Spinal cord (tissue), 10 donors: ENCODE measurements around the gene CDH23. TPM values are rescaled to one million over a fixed set of nuclear protein-coding genes. Genes with fewer than 3 reads are reported as not detected.

Experiments
- DNase-seq, 6 donors: peaks; one replicate each; pipeline versions ENCODE4 v3.0.0 to v3.0.0-alpha.2; 2013 to 2015; ENCODE audit warnings: low spot score in 6 of 6, low read depth in 4 of 6
- H3K27ac ChIP-seq: one replicate; pipeline ENCODE4 v1.5.1; 2013; ENCODE audit warnings: low read depth, low read length, control low read depth
- H3K27me3 ChIP-seq: one replicate; pipeline ENCODE4 v1.6.1; 2013; ENCODE audit warnings: low read length; ENCODE audit not compliant: control insufficient read depth, insufficient read depth
- H3K36me3 ChIP-seq: one replicate; pipeline ENCODE4 v1.6.1; 2013; ENCODE audit warnings: low read length; ENCODE audit not compliant: control insufficient read depth, insufficient read depth
- H3K4me1 ChIP-seq: one replicate; pipeline ENCODE4 v1.6.1; 2013; ENCODE audit warnings: low read length; ENCODE audit not compliant: control insufficient read depth, insufficient read depth
- H3K4me3 ChIP-seq: one replicate; pipeline ENCODE4 v1.5.1; 2013; ENCODE audit warnings: low read depth, low read length, control low read depth
- H3K9me3 ChIP-seq: one replicate; pipeline ENCODE4 v1.6.1; 2013; ENCODE audit warnings: low read length; ENCODE audit not compliant: control insufficient read depth, insufficient read depth
- WGBS: methylation state at CpG from one replicate; pipeline ENCODE4 v1.1.5; 2013; ENCODE audit warnings: missing lambda C conversion rate; ENCODE audit not compliant: insufficient coverage; 5-methylcytosine and 5-hydroxymethylcytosine counted together
- polyA plus RNA-seq, 2 donors: library from polyadenylated mRNA; unstranded; fragments of 120-200 nt; gene quantifications; one replicate each; pipeline ENCODE4 v1.2.1, GENCODE V29; 2013; ENCODE audit not compliant: insufficient read length in 2 of 2
- total RNA-seq, 2 donors: library from RNA; depleted of rRNA in 1 of 2; stranded (reverse); fragments of 120-200 nt in 1 of 2; fragments of >200 nt in 1 of 2; gene quantifications; one replicate each; pipeline versions ENCODE4 v1.2.3 to v1.2.4, GENCODE V29; 2013 to 2014
- donor health status: healthy.

Gene CDH23
- total and polyA plus RNA-seq, 4 donors: 15.6 to 24.2 (median 19.0) TPM

DNA sequence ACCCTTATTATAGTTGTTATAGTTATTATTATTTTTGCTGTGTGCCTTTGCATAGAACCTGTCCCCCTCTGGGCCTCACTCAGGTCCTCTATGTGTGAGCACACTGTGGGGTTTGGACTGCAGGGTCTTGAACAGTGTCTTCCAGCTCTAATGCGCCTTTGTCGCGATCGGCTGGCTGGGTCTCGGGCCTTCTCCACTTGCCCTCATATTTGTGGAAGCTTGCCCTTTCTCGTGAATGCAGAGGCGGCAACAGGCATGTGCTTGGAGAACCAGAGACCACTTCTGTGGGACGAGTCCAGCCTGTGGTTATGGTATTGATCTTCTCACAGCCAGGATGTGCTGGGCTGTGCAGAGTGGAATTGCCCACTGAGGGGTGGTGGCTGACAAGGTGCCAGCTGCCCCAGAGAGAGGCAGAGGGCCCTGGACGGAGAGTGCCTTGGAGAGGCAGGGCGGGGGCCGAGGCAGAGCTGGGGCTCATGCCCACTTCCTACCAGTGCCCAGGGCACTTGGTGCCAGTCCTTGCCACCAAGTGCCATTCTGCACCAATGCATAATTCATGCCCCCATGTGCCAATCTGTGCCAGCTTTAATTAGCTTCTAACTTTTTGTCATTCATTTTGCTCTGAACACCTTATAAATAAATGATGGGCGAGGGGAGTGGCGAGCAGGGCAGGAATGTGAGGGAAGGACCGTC lies 6.8 kb upstream of the CDH23 start:
- Histone ChIP-seq H3K9me3 (no peaks in the 10 kb centered on the region), H3K36me3 (no peaks in the 10 kb centered on the region), H3K27ac (peak overlapping the region; percentile 49), H3K27me3 (no peaks in the 10 kb centered on the region), H3K4me1 (peaks cover 22% of the 10 kb centered on the region), H3K4me3 (no peak overlapping the region)
- WGBS: 54% methylated on average over 14 of the region's 14 CpGs
- peak in 1 of 6 donors; percentile 53 for DNase-seq

DNA sequence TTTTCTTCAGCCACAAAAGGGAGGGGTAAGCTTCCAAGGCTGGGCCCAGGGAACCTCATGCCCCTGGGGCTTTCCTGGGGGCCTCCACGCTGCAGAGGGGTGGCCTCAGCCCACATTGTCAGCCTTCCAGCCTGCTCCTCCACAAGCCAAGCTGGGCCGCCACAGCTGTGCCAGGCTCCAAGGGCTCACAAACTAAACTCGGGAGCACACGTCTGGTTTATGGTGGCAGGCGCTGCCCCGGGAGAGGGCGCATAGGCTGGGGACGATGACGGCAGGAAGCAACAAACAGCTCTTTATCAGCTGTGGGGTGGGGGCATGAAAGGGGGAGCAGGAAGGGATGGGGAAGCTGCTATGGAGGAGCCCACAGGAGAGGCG lies 6.3 kb upstream of the CDH23 start:
- DNase-seq: peak in 2 of 6 donors; percentile 78 to 85
- no peak overlapping the region for H3K4me3 ChIP-seq
- H3K27me3 ChIP-seq: no peaks in the 10 kb centered on the region
- peaks cover 22% of the 10 kb centered on the region for H3K4me1 ChIP-seq
- peak overlapping the region; percentile 49 for H3K27ac ChIP-seq
- 24% methylated on average over 10 of the region's 10 CpGs for WGBS
- no peaks in the 10 kb centered on the region for H3K9me3 ChIP-seq
- H3K36me3 ChIP-seq: no peaks in the 10 kb centered on the region

DNA sequence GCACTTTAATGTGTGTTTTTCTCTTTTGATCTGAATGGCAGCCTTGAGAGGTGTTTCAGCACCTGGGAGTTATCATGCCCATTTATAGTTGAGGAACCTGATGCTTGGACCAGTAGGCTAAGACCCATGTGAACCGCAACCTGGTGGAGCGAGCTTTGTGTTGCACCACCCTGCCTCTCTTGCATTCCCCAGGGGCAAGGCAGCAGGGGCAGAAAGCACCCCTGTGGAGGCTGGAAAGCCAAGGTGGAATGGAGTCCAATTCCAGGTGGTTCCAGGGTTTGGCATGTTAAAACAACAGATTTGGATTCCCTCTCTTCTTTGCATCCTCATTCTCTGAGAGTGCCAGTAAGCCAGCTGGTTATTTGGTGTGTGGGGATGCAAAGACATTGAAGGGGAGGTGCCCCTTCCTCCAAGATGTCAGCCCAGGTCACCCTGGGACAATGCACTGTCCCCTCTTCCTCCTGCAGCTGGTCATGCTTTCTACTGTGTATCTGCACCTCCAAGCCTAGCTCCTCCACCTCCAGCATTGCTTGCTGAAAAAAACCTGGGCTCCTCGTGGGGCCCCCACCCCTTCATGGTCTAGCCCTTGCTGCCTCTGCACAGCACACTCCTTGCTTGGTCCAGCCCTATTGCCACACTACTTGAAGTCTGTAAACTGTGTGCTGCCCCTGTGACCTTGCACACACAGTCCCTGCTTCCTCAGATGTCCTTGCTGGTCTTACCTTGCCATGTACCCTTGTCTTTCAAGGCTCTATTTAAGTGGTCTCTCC lies 5.6 kb upstream of the CDH23 start:
- H3K36me3 ChIP-seq: no peaks in the 10 kb centered on the region
- H3K27me3 ChIP-seq: no peaks in the 10 kb centered on the region
- no peak overlapping the region for H3K27ac ChIP-seq
- H3K4me1 ChIP-seq: peaks cover 24% of the 10 kb centered on the region
- no peak for DNase-seq
- H3K4me3 ChIP-seq: no peak overlapping the region
- 84% methylated on average over 3 of the region's 3 CpGs for WGBS
- no peaks in the 10 kb centered on the region for H3K9me3 ChIP-seq

DNA sequence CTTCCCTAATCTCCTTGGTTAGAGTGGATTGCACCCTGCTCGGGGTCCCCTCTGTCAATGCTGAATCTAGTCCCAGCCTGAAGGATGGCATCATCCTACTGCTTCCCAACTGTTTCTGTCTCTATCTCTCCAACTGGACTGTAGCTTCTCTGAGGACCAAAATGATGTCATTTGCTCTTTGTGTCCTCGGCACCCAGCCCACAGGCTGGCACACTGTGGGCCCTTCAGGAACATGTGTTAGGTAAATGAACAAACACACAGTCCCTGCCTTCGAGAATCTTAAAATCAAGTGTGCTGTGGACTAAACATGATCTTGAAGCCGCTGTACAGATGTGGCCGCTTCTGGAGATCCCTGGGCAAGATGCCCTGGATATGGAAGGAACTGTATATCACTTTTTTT lies 5.0 kb upstream of the CDH23 start:
- 54% methylated on average over 2 of the region's 5 CpGs for WGBS
- Histone ChIP-seq H3K36me3 (no peaks in the 10 kb centered on the region), H3K27ac (no peak overlapping the region), H3K27me3 (no peaks in the 10 kb centered on the region), H3K4me1 (peaks cover 28% of the 10 kb centered on the region), H3K4me3 (no peak overlapping the region), H3K9me3 (no peaks in the 10 kb centered on the region)
- no peak for DNase-seq

DNA sequence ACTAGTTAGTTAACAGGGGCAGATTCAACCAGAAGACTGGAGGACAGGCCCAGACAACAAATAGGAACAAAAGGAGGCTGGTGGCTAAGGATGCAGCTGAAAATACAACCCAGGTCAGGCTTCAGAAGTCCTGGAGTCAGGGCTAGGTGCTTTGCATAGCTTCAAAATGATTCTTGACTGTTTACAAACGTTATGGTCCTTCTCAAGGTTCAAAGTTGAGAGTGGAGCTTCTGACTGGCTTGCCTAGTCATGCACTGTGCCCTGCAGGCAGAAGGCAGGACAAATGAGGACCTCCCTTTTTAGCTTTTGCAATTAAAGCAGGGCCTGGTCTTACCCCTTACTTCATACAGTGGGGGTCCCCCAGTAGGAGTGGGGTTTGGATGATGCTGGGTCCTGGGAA lies 4.4 kb upstream of the CDH23 start:
- Histone ChIP-seq H3K27ac (no peak overlapping the region), H3K9me3 (no peaks in the 10 kb centered on the region), H3K36me3 (no peaks in the 10 kb centered on the region), H3K4me1 (peaks cover 30% of the 10 kb centered on the region), H3K4me3 (no peak overlapping the region), H3K27me3 (no peaks in the 10 kb centered on the region)
- no peak for DNase-seq
- WGBS: 22% methylated on average over 1 of the region's 1 CpG

DNA sequence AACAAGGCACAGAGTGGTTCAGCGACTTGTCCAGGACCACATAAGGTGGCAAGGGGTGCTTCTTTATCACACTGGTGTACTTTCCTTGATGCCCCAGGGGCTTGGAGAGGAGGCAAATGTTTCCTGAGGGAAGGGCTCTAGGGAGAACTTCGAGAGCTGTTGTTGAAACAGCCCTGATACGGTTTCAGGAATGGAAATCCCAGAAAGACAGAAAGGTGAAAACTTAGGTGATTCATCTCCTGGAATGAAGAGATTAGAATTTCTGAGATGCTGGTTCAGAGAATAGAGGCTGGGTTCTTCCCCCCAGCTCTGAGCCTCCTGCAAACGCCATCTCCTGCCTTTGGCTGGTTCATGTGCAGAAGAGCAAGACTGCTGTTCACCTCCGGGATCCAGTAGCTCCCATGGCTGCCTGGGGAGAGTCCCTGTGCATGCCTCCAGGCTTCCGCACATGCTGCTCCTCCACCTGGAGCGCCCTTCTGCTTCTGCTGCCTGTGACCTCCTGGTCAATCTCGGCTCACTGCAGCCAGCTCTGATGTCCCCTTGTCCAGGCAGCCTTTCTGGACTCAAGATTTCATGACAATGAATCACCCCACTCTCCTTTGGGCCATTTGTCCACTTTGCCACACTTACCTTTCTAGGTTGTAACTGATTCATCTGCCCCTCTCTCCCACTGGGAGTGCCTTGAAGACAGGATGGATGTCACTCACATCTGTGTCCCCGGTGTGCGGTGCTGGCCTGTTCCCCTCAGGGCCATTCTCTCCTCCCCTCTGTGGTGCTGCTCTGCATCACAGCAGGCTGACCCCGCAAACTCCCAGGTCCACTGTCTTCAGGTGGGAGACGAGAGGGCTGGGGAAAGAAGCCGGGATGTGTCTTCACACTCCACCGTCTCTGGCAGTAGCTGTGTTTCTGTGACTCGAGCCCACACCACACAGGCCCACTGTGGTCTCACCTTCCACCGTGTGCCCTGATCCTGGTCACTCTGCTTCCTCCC lies 3.6 kb upstream of the CDH23 start:
- H3K4me3 ChIP-seq: no peak overlapping the region
- 95% methylated on average over 15 of the region's 16 CpGs for WGBS
- no peak overlapping the region for H3K27ac ChIP-seq
- H3K36me3 ChIP-seq: no peaks in the 10 kb centered on the region
- peaks cover 8% of the 10 kb centered on the region for H3K27me3 ChIP-seq
- no peaks in the 10 kb centered on the region for H3K9me3 ChIP-seq
- peaks cover 38% of the 10 kb centered on the region for H3K4me1 ChIP-seq
- DNase-seq: no peak

DNA sequence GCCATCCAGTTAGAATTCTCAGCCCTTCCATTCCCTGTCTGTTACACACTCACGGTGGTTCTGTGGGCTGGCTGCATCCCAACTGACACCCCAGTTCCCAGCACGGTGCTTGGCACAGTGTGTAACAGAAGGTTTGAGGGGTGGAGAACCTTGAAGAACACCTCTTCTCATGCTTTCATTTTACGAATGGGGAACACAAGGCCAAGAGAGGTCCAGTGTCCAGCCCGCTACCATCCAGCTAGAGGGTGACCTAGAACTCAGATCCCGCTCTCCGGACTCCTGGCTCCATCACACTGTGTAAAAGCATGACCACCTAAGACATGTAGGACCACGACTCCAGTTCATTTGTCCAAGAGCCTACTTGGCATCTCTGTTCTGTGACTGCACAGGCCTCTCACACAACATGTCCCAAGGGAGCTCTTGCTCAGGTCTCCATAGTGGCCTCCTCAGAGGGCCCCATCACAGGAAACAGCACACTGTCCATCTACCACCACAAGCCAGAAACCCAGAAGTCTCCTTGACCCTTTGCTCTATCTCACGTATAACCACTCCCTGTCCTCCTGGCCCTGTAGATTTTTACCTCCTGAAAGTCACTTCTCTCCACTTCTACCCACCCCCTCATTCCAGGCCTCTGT lies 2.8 kb upstream of the CDH23 start:
- DNase-seq: no peak
- H3K27ac ChIP-seq: no peak overlapping the region
- H3K4me3 ChIP-seq: no peak overlapping the region
- H3K36me3 ChIP-seq: no peaks in the 10 kb centered on the region
- peaks cover 46% of the 10 kb centered on the region for H3K4me1 ChIP-seq
- no peaks in the 10 kb centered on the region for H3K9me3 ChIP-seq
- 93% methylated on average over 7 of the region's 8 CpGs for WGBS
- peaks cover 17% of the 10 kb centered on the region for H3K27me3 ChIP-seq

DNA sequence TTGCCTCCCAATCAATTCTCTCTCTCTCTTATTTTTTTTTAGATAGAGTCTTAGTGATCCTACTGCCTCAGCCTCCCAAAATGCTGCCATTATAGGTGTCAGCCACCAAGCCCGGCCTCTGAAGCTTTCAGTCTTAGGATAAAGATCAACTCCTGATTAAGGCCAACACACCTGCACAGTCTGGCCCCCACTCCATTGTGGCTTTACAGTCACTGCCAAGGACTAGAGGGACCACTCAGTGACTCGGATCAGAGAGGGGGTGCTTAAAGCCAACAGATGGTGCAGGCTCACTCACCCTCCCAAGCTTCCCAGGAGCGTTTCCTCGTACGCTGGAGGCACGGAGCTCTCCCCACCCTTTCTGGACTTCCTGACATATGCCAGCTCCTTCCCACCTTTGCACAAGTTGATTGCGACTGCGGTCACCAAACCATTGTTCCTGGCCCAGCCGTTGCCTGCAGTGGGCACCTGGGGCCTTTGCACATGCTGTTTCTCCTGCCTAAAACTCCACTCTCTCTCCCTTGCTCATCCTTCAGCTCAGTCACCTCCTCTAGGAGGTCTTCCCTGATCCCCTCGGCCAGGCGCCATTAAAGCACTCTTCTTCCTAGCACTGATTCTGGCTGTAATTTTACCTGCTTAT lies 1.7 kb upstream of the CDH23 start:
- H3K4me3 ChIP-seq: no peak overlapping the region
- H3K9me3 ChIP-seq: no peaks in the 10 kb centered on the region
- peaks cover 42% of the 10 kb centered on the region for H3K4me1 ChIP-seq
- no peaks in the 10 kb centered on the region for H3K36me3 ChIP-seq
- no peak overlapping the region for H3K27ac ChIP-seq
- WGBS: 92% methylated on average over 9 of the region's 11 CpGs
- H3K27me3 ChIP-seq: peaks cover 21% of the 10 kb centered on the region
- DNase-seq: no peak

DNA sequence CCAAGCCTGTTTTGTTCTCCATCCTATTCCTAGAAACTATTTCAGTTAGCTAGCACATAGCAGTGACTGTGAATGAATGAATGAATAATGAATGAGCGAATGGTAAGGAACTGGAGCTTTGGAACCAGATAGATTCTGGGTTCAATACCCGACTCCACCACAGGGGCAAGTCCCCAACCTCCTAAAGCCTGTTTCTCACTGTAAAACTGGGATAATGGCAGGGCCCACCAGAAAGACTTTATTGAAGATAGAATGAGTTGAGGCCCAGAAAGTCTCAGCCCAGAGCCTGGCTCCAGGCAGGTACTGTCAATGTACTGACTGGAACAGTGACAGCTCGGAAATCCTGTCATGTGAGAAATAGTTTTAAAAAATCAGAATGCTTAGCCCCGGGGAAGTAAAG lies 1.1 kb upstream of the CDH23 start:
- no peak overlapping the region for H3K27ac ChIP-seq
- DNase-seq: no peak

More for the DNA sequence above, 1.1 kb upstream of the CDH23 start:
- Histone ChIP-seq H3K4me1 (peaks cover 36% of the 10 kb centered on the region), H3K36me3 (no peaks in the 10 kb centered on the region), H3K4me3 (no peak overlapping the region), H3K27me3 (peaks cover 22% of the 10 kb centered on the region), H3K9me3 (no peaks in the 10 kb centered on the region)
- WGBS: no CpG with 5 or more reads among the region's 4 CpGs
